HepG2 (cell line): ENCODE measurements around the gene SLC35F3. TPM values are rescaled to one million over a fixed set of nuclear protein-coding genes. Genes with fewer than 3 reads are reported as not detected.

Source experiments
- CREB1 ChIP-seq, 2 experiments: fragments of 450-650 bp in 1 of 2; IDR thresholded peaks; 2 replicates each; pipeline ENCODE4 v1.6.1; 2016 to 2017; ENCODE audit warnings: control low read depth in 1 of 2, mild to moderate bottlenecking in 1 of 2, missing compliant biosample characterization in 1 of 2, missing genetic modification characterization in 1 of 2
- CTCF ChIP-seq: sonication (generic); formaldehyde crosslinking; IDR thresholded peaks from 2 replicates; pipeline ENCODE4 v1.5.0; 2020; ENCODE audit warnings: mild to moderate bottlenecking, missing genetic modification reagents, moderate library complexity
- HMGXB3 ChIP-seq: sonication (generic); formaldehyde crosslinking; IDR thresholded peaks from 2 replicates; pipeline ENCODE4 v1.4.0; 2020; ENCODE audit warnings: missing genetic modification reagents, borderline replicate concordance
- KMT2A ChIP-seq: sonication (generic); formaldehyde crosslinking; IDR thresholded peaks from 2 replicates; pipeline ENCODE4 v1.4.0; 2020; ENCODE audit warnings: missing genetic modification reagents
- PBX2 ChIP-seq: IDR thresholded peaks from 2 replicates; pipeline ENCODE4 v1.6.1; 2016; ENCODE audit warnings: control low read depth
- SP4 ChIP-seq: sonication (generic); formaldehyde crosslinking; IDR thresholded peaks from 2 replicates; pipeline ENCODE4 v1.8.1; 2023; ENCODE audit warnings: mild to moderate bottlenecking, missing genetic modification reagents
- SRSF1 ChIP-seq: fragments of 200-400 bp; formaldehyde crosslinking; optimal IDR thresholded peaks from 2 replicates; pipeline ENCODE3; 2017; ENCODE audit warnings: mild to moderate bottlenecking, low read depth, low read length, moderate library complexity
- STAG1 ChIP-seq: sonication (generic); formaldehyde crosslinking; IDR thresholded peaks from 2 replicates; pipeline ENCODE4 v1.4.0; 2020; ENCODE audit warnings: missing genetic modification reagents
- TCF7 ChIP-seq: sonication (generic); IDR thresholded peaks from 2 replicates; pipeline ENCODE4 v1.6.1; 2016; ENCODE audit warnings: antibody characterized with exemption, low read depth
- U2AF2 ChIP-seq: fragments of 200-400 bp; formaldehyde crosslinking; IDR thresholded peaks from 2 replicates; pipeline ENCODE4 v1.6.1; 2017; ENCODE audit warnings: low read depth, mild to moderate bottlenecking, low read length
- XBP1 ChIP-seq: sonication (generic); formaldehyde crosslinking; IDR thresholded peaks from 2 replicates; pipeline ENCODE4 v1.5.0; 2020; ENCODE audit warnings: missing genetic modification reagents
- ZNF337 ChIP-seq: sonication (generic); formaldehyde crosslinking; IDR thresholded peaks from 2 replicates; pipeline ENCODE4 v1.5.1; 2020; ENCODE audit warnings: missing genetic modification reagents, low read depth, mild to moderate bottlenecking, borderline replicate concordance
- ZNF512 ChIP-seq: sonication (generic); formaldehyde crosslinking; IDR thresholded peaks from 2 replicates; pipeline ENCODE4 v1.4.0; 2020; ENCODE audit warnings: mild to moderate bottlenecking, missing genetic modification reagents
- ZNF75D ChIP-seq: sonication (generic); formaldehyde crosslinking; IDR thresholded peaks from 2 replicates; pipeline ENCODE4 v1.8.1; 2023; ENCODE audit warnings: missing genetic modification reagents, mild to moderate bottlenecking, borderline replicate concordance
- polyA plus RNA-seq, 8 experiments: library from polyadenylated mRNA; depleted of rRNA in 3 of 8; stranded (reverse) in 7 of 8; unstranded in 1 of 8; fragments of >200 nt; fragmentation: Illumina TruSeq in 4 of 8; extraction: Trizol in 4 of 8; gene quantifications; 2 replicates each; pipeline versions ENCODE4 v1.2.1 to v1.2.3, GENCODE V29; 2011 to 2016; ENCODE audit warnings: low read depth in 4 of 8, missing spikeins in 1 of 8, mixed read lengths in 1 of 8; ENCODE audit not compliant: insufficient read depth in 1 of 8
- total RNA-seq, 5 experiments: library from RNA; depleted of rRNA; stranded (reverse); fragments of >200 nt; fragmentation: Illumina TruSeq; extraction: Trizol; gene quantifications; 2 replicates each; pipeline ENCODE4 v1.2.3, GENCODE V29; 2016; ENCODE audit warnings: low read depth in 1 of 5

SLC35F3 gene
- total and polyA plus RNA-seq, 2 of the 13 experiments (the other 11 are each of a cell fraction or from before 2014, with no cell fraction given): not detected

- TF ChIP-seq CTCF (CRISPR knock-in tag) (peak; percentile 84), ZNF75D (CRISPR knock-in tag) (no peak), CREB1 (IDR thresholded peaks at IDR 0.05) (no peak), CREB1 (CRISPR knock-in tag; IDR thresholded peaks at IDR 0.05) (no peak), SRSF1 (no peak), U2AF2 (no peak), PBX2 (CRISPR knock-in tag) (no peak), STAG1 (peak; percentile 74), HMGXB3 (no peak), ZNF337 (CRISPR knock-in tag) (no peak), SP4 (CRISPR knock-in tag) (no peak), KMT2A (no peak), XBP1 (CRISPR knock-in tag) (no peak), ZNF512 (CRISPR knock-in tag) (no peak), TCF7 (no peak)
These were observed 207.1 kb downstream of the SLC35F3 start (continued) for GRCh38 chr1:234111458-234112142.
